HFF-Myc (cell line): ENCODE results near the gene PLAC9.
"Not testable (repeated sequence)": the region's sequence is repeated elsewhere in the genome, so short reads cannot be mapped to it uniquely, and the experiment has no call there.

Experiments
- DNase-seq: peaks from one replicate; pipeline ENCODE4 v3.0.0-alpha.2; 2011; ENCODE audit warnings: low read depth; ENCODE audit errors: extremely low read depth
- H3K4me3 ChIP-seq: replicated peaks from 2 replicates; pipeline ENCODE4 v1.5.1; 2011; ENCODE audit warnings: low read depth, mild to moderate bottlenecking, control low read depth, low read length
- CTCF ChIP-seq: IDR thresholded peaks from 2 replicates; pipeline ENCODE4 v1.5.1; 2012; ENCODE audit warnings: mild to moderate bottlenecking, low read depth, low read length, control low read depth; ENCODE audit errors: missing control alignments

PLAC9 gene

DNA sequence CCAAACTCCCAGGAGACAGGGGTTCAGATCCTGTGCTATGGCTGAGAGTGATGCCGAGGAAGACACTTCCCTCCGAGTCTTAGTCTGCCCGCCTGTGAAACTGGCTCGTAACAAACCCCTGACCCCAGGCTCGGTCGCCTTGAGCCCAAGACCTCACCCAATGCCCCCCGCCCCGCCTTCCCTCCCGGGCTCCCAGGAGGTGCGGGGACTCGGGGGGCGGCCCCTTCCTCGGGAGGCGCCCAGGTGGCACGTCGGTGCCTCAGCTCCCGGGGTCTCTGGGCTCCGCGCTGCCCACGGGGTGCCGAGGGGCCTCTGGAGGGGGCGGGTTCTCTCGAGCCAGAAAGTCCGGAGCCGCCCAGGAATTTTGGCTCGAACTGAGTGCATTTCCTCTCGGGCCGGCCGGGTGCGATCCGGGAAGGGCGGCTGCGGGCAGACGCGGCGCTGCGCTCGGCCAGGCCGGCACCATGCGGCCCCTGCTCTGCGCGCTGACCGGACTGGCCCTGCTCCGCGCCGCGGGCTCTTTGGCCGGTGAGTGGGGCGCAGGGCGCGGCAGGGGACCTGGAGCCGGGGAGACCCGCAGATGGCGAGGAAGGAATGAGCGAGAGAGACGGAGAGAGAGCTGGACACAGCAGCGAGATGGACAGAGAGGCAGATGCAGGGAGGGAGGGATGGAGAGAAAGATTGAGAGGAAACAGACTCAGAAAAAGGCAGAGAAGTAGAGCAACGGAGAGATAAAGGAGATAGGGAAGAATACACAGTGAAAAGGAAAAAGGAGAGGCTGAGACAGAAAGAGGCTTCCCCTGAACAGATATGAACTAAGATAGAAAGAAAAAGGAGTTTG is at the start of gene PLAC9:
Gene PLAC9 (plus strand): TSS at position 432 of the 841 bp plus-strand sequence. CDS start 33 bp downstream, at position 465.
- H3K4me3 ChIP-seq, result peak within 1 kb of the TSS; percentile 53
- no peak for DNase-seq
- no peak for TF ChIP-seq CTCF

- no peak for DNase-seq
- no peak for TF ChIP-seq CTCF
- no peak overlapping the region for H3K4me3 ChIP-seq
Observed at GRCh38 chr10:80090121-80090520, 42.4 kb upstream of the PLAC9 start.

- TF ChIP-seq CTCF, result no peak
- H3K4me3 ChIP-seq, result no peak overlapping the region
- DNase-seq, result no peak
Observed at GRCh38 chr10:80094231-80094630, 38.3 kb upstream of the PLAC9 start.

DNA sequence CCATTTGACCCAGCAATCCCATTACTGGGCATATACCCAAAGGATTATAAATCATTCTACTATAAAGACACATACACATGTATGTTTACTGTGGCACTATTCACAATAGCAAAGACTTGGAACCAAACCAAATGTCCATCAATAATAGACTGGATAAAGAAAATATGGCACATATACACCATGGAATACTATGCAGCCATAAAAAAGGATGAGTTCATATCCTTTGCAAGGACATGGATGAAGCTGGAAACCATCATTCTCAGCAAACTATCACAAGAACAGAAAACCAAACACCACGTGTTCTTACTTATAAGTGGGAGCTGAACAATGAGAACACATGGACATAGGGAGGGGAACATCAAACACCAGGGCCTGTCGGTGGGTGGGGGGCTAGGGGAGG is 34.3 kb upstream of the PLAC9 start:
- not testable (repeated sequence) for H3K4me3 ChIP-seq, DNase-seq

GRCh38 chr10:80099295-80099694 is 33.2 kb upstream of the PLAC9 start:
- not testable (repeated sequence) for DNase-seq

GRCh38 chr10:80100116-80100515 is 32.4 kb upstream of the PLAC9 start:
- no peak for DNase-seq
- TF ChIP-seq CTCF, result no peak
- H3K4me3 ChIP-seq, result no peak overlapping the region

More at GRCh38 chr10:80099295-80099694, 33.2 kb upstream of the PLAC9 start:
- H3K4me3 ChIP-seq, result not testable (repeated sequence)

DNA sequence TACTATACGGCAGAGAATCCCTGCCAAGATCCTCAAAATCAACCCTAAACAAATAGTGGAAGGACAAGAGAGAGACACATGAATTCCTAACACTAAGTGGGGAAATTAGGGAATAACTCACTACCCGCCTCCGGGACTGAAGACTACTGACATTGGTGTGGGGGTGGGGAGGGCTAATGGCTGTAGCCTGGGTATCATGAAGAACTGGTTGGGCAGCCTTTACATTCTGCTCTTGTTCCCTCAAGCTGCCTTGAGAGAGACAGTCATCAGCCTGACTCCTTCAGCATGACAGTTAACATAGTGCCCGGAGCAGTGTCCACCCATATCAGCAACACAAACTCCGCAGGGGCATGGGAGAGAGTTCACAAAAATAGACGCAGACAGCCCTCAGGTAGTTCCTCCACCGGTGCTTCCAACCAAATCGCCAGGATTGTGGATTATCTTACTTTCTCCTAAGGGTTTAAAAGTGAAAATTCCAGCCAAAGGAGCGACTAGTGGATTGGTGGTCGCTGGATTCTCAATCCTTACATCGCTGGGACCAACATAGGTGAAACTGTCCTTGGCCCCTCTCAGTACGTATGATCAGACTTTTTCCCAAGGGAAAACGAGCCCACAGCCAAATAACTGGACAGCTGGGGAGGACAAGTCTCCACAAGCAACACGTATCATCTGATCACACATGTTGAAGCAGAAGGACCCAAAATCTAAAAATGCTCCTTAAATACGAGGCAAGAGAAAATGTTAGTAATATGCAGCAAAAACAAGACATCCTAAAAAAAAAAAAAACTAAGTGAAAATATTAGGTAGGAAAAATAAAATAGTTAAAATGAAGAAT is 31.5 kb upstream of the PLAC9 start:
- H3K4me3 ChIP-seq, result no peak overlapping the region
- DNase-seq, result no peak
- TF ChIP-seq CTCF, result no peak
